Breast epithelium (tissue), 3 donors: Measurements from ENCODE around the gene AFG1L.

Source experiments
- POLR2A ChIP-seq: fragments of 450-650 bp; IDR thresholded peaks from one replicate; pipeline ENCODE4 v1.6.1; 2016; ENCODE audit warnings: antibody characterized with exemption, mild to moderate bottlenecking, moderate library complexity
- POLR2AphosphoS5 ChIP-seq, 3 donors: sonication (generic); formaldehyde crosslinking; IDR thresholded peaks; one replicate each; pipeline ENCODE4 v1.6.1; 2017; ENCODE audit warnings: antibody characterized with exemption in 3 of 3

GRCh38 chr6:108435391-108435790, 140.5 kb downstream of the AFG1L start:
- no peak for TF ChIP-seq POLR2AphosphoS5 (IDR thresholded peaks at IDR 0.05)
- no peak for TF ChIP-seq POLR2A
